KBM-7 (cell line): ENCODE data around the gene CCR5.

Experiments
- DNase-seq: peaks from one replicate; pipeline ENCODE4 v3.0.0-alpha.2; 2015
- in situ Hi-C: fragments of 300-500 bp; cut with MboI; formaldehyde crosslinking; loops from 2 replicates; pipeline ENCODE4 v1.14.3; 2020; ENCODE audit warnings: low sequenced_read_pairs, low pct_unique_long_range_greater_than_20kb, mixed read lengths

CCR5 gene

DNA sequence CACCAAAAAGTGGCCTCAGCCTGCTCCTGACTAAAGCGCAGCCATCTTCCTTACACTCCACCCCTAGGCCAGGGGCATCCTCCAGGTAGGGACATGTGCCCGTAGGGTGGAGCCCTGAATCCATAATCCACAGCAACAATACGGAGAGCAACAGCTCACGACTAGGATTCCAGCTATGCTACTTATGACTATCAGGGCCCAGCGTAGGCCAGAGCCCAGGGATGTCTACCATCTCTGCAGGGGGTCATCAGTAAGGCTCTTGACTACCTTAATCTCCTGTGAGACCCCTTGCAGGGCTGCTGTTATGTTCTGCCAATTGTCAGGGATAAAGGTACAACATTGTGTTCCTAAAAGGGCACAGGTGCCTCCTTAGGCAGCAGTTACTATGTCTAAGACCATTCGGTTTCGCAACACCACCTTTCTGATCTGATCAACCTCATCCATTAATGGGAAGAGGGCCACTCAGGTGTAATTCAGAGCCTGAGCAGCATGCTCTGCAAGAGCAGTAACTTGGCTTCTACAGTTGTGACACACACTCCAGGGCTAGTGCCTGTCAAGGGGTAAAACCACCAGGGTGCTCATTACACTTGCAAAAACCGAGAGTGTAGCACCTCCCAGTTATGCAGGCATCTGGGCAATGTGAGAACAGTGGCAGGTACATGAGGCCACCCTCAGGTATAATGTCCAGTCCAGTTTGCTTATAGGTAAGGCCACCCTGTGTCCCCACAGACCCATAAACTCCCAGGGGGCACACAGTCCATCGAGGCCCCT lies 47.3 kb downstream of the CCR5 start:
- in situ Hi-C loops: no loop called here
- no peak for DNase-seq

DNA sequence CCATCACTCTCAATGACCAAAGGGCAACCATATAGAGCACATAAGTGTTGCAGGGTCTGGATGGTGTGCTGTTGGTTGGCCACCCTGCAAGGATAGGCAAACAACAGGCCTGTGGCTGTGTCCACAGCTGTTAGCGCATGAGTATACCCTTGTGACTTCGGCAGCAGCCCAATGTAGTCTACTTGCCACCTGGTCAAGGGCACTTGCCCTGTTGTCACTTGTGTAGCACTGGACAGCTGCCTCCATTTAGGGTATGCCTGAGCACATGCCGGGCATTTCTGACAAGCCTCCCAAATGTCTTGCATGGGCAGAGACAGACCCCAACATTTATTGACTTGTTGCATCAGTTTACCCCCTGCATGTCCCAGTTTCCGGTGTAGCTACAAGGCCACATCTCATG lies 49.1 kb downstream of the CCR5 start:
- no peak for DNase-seq
- in situ Hi-C loops: no loop called here

DNA sequence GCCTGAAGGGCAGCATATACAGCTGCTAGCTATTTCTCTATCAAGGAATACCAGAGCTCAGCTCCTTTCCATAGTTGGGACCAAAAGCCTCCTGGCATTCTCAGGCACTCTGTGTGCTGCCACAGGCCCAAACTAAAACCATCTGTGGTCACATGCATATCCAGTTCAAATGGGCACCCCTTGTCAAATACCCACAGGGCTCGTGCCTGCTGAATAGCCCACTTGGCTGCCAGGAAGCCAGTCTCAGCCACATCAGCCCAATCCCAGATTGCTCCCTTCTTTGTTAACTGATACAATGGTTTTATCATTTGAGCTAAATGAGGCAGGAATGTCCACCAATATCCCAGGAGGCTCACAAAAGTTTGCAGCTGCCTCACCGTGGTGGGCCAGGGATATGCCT lies 50.2 kb downstream of the CCR5 start:
- in situ Hi-C loops: no loop called here
- no peak for DNase-seq

DNA sequence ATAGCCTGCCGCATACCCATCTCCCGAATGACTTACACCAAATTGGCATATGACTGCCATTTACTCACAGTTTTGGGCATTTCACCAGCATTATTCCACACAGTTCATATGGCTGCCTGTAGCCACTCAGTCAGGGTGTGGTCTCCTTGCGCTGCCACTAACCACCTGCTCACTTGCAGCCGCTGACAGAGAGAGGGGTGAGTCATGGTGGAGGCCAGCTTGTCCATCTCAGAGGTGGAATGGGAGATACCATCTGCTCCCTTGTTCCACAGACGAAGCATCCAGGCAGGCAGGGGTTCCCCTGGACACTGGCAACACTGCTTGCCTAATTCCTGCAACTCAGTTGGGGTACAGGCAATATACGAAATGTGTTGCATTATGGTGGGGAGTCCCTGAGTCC lies 51.9 kb downstream of the CCR5 start:
- in situ Hi-C loops: no loop called here
- no peak for DNase-seq

DNA sequence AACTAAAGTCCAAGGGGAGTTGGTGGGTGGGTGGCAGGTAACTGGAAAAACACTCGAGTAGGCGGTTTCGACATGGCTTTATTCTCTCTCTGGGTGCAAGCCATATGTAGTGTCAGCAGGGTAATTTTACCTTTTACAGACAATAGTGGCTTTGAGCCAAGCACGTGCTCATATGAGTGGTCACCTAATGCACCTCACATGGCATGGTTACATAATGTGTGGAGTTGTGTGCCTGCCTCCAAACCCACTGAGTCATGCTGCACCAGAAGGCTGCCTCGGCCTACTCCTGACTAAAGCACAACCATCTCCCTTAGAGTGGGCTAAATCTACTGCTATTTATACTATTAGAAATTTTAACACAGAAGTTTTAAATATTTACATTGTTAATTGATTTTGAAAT lies 52.8 kb downstream of the CCR5 start:
- no peak for DNase-seq
- in situ Hi-C loops: no loop called here
